Natural killer cell treated with Interleukin-12 subunit alpha and Interleukin-12 subunit beta and Interleukin-15 and Interleukin-18, amount 100 ng/mL, for 72 hours (primary cell): ENCODE measurements around the gene ITIH1. TPM values are rescaled to one million over a fixed set of nuclear protein-coding genes. Genes with fewer than 3 reads are reported as not detected.
A peak's percentile ranks its signal among the peaks of the same experiment; 100 is the strongest.

ENCODE experiments used
- ATAC-seq, 2 donors: fragments of 150-1000 bp; cut with Tn5 transposase in 1 of 2; sonication (Bioruptor Pico), chemical (Tn5 transposase) in 1 of 2; 2 replicates each; pipeline ENCODE4 v1.10.0; 2021
- DNase-seq: peaks from one replicate; pipeline ENCODE4 v3.0.0; 2022; ENCODE audit warnings: low spot score
- H3K27ac Mint-ChIP-seq, 2 donors: 1 replicate in 1 of 2; 2 replicates in 1 of 2; pipeline ENCODE4 v1.8.0; 2022; ENCODE audit warnings: mixed read lengths in 2 of 2, mild to moderate bottlenecking in 1 of 2, moderate library complexity in 1 of 2
- H3K27me3 Mint-ChIP-seq, 2 donors: 1 replicate in 1 of 2; 2 replicates in 1 of 2; pipeline ENCODE4 v1.8.0; 2022; ENCODE audit warnings: mixed read lengths in 2 of 2
- H3K36me3 Mint-ChIP-seq: one replicate; pipeline ENCODE4 v1.8.0; 2022; ENCODE audit warnings: mixed read lengths
- H3K4me1 Mint-ChIP-seq, 2 donors: 1 replicate in 1 of 2; 2 replicates in 1 of 2; pipeline ENCODE4 v1.8.0; 2022; ENCODE audit warnings: low read depth in 2 of 2, mixed read lengths in 2 of 2, mild to moderate bottlenecking in 1 of 2
- H3K4me3 Mint-ChIP-seq: one replicate; pipeline ENCODE4 v1.8.0; 2022; ENCODE audit warnings: mixed read lengths
- H3K9me3 Mint-ChIP-seq: 2 replicates; pipeline ENCODE4 v1.8.0; 2022; ENCODE audit warnings: mixed read lengths
- total RNA-seq, 2 donors: library from RNA; stranded (reverse); gene quantifications; one replicate each; pipeline ENCODE4 v1.2.3, GENCODE V29; 2022

Gene ITIH1
- total RNA-seq, 2 donors from 2014 or later = not detected

- no peaks in the 10 kb centered on the region for H3K4me1 Mint-ChIP-seq
- H3K27ac Mint-ChIP-seq = no peak overlapping the region
- H3K4me3 Mint-ChIP-seq = no peak overlapping the region
- no peaks in the 10 kb centered on the region for H3K9me3 Mint-ChIP-seq
- peak; percentile 49 for DNase-seq
- ATAC-seq = no peak
- H3K27me3 Mint-ChIP-seq = no peaks in the 10 kb centered on the region
- H3K36me3 Mint-ChIP-seq = no peaks in the 10 kb centered on the region
Measured at GRCh38 chr3:52790741-52791140, 13.3 kb downstream of the ITIH1 start.

- H3K4me3 Mint-ChIP-seq = no peak overlapping the region
Measured at GRCh38 chr3:52791366-52791765, 14.0 kb downstream of the ITIH1 start.

GRCh38 chr3:52791928-52792327, 14.5 kb downstream of the ITIH1 start:
- Mint-ChIP-seq H3K36me3 (no peaks in the 10 kb centered on the region), H3K9me3 (no peaks in the 10 kb centered on the region), H3K4me3 (no peak overlapping the region), H3K27me3 (no peaks in the 10 kb centered on the region), H3K27ac (no peak overlapping the region), H3K4me1 (no peaks in the 10 kb centered on the region)
- DNase-seq = no peak
- ATAC-seq = no peak

More at GRCh38 chr3:52791366-52791765, 14.0 kb downstream of the ITIH1 start:
- H3K36me3 Mint-ChIP-seq = no peaks in the 10 kb centered on the region
- ATAC-seq (no peak), DNase-seq (peak; percentile 32)
- H3K27ac Mint-ChIP-seq = no peak overlapping the region
- H3K27me3 Mint-ChIP-seq = no peaks in the 10 kb centered on the region
- H3K4me1 Mint-ChIP-seq = no peaks in the 10 kb centered on the region
- H3K9me3 Mint-ChIP-seq = no peaks in the 10 kb centered on the region

- no peaks in the 10 kb centered on the region for H3K27me3 Mint-ChIP-seq
- no peak overlapping the region for H3K27ac Mint-ChIP-seq
- no peak overlapping the region for H3K4me3 Mint-ChIP-seq
- DNase-seq (no peak), ATAC-seq (no peak)
- no peaks in the 10 kb centered on the region for H3K4me1 Mint-ChIP-seq
- no peaks in the 10 kb centered on the region for H3K9me3 Mint-ChIP-seq
- H3K36me3 Mint-ChIP-seq = no peaks in the 10 kb centered on the region
Measured at GRCh38 chr3:52792413-52792812, 15.0 kb downstream of the ITIH1 start.

GRCh38 chr3:52792961-52793695, 15.7 kb downstream of the ITIH1 start:
- ATAC-seq = no peak
- Mint-ChIP-seq H3K4me1 (no peaks in the 10 kb centered on the region), H3K36me3 (no peaks in the 10 kb centered on the region), H3K9me3 (no peaks in the 10 kb centered on the region), H3K27me3 (no peaks in the 10 kb centered on the region), H3K27ac (no peak overlapping the region), H3K4me3 (no peak overlapping the region)
- no peak for DNase-seq

GRCh38 chr3:52793702-52794611, 16.6 kb downstream of the ITIH1 start:
- Mint-ChIP-seq H3K4me3 (no peak overlapping the region), H3K27ac (no peak overlapping the region)

GRCh38 chr3:52794612-52795099, 17.3 kb downstream of the ITIH1 start, which contains the start of gene ITIH3:
TSS of gene ITIH3 (plus strand) at chr3:52794796. CDS start at chr3:52794804, 8 bp downstream.
- H3K4me1 Mint-ChIP-seq = no peaks in the 10 kb centered on the region
- no peak within 1 kb of the TSS for H3K27ac Mint-ChIP-seq
- H3K4me3 Mint-ChIP-seq = no peak within 1 kb of the TSS
- no peaks in the 10 kb centered on the region for H3K36me3 Mint-ChIP-seq
- H3K9me3 Mint-ChIP-seq = no peaks in the 10 kb centered on the region
- no peak for DNase-seq
- H3K27me3 Mint-ChIP-seq = no peaks in the 10 kb centered on the region
- no peak for ATAC-seq

More at GRCh38 chr3:52793702-52794611, 16.6 kb downstream of the ITIH1 start:
- ATAC-seq (no peak), DNase-seq (no peak)
- H3K9me3 Mint-ChIP-seq = no peaks in the 10 kb centered on the region
- H3K4me1 Mint-ChIP-seq = no peaks in the 10 kb centered on the region
- no peaks in the 10 kb centered on the region for H3K27me3 Mint-ChIP-seq
- H3K36me3 Mint-ChIP-seq = no peaks in the 10 kb centered on the region

GRCh38 chr3:52795298-52795900, 18.0 kb downstream of the ITIH1 start:
- Mint-ChIP-seq H3K27ac (no peak overlapping the region), H3K36me3 (no peaks in the 10 kb centered on the region), H3K9me3 (no peaks in the 10 kb centered on the region), H3K27me3 (no peaks in the 10 kb centered on the region), H3K4me1 (no peaks in the 10 kb centered on the region), H3K4me3 (no peak overlapping the region)
- ATAC-seq (no peak), DNase-seq (no peak)

- Mint-ChIP-seq H3K36me3 (no peaks in the 10 kb centered on the region), H3K4me1 (no peaks in the 10 kb centered on the region), H3K27ac (no peak overlapping the region), H3K9me3 (no peaks in the 10 kb centered on the region), H3K4me3 (no peak overlapping the region), H3K27me3 (no peaks in the 10 kb centered on the region)
- DNase-seq (no peak), ATAC-seq (no peak)
Measured at GRCh38 chr3:52796411-52796810, 19.0 kb downstream of the ITIH1 start.

GRCh38 chr3:52798376-52798977, 21.1 kb downstream of the ITIH1 start:
- DNase-seq (no peak), ATAC-seq (peak in 1 of 2 donors; percentile 6)
- Mint-ChIP-seq H3K27ac (no peak overlapping the region), H3K4me3 (no peak overlapping the region), H3K9me3 (no peaks in the 10 kb centered on the region), H3K36me3 (no peaks in the 10 kb centered on the region), H3K4me1 (no peaks in the 10 kb centered on the region), H3K27me3 (no peaks in the 10 kb centered on the region)

- H3K4me1 Mint-ChIP-seq = no peaks in the 10 kb centered on the region
- peak in 1 of 2 donors; percentile 36 for ATAC-seq
- no peaks in the 10 kb centered on the region for H3K27me3 Mint-ChIP-seq
- H3K27ac Mint-ChIP-seq = no peak overlapping the region
- no peaks in the 10 kb centered on the region for H3K9me3 Mint-ChIP-seq
- DNase-seq = no peak
- H3K36me3 Mint-ChIP-seq = no peaks in the 10 kb centered on the region
- no peak overlapping the region for H3K4me3 Mint-ChIP-seq
Measured at GRCh38 chr3:52798978-52799476, 21.6 kb downstream of the ITIH1 start.

GRCh38 chr3:52800079-52800478, 22.7 kb downstream of the ITIH1 start:
- DNase-seq (no peak), ATAC-seq (no peak)
- H3K36me3 Mint-ChIP-seq = no peaks in the 10 kb centered on the region
- no peaks in the 10 kb centered on the region for H3K4me1 Mint-ChIP-seq
- no peak overlapping the region for H3K4me3 Mint-ChIP-seq
- no peaks in the 10 kb centered on the region for H3K27me3 Mint-ChIP-seq
- H3K27ac Mint-ChIP-seq = no peak overlapping the region
- H3K9me3 Mint-ChIP-seq = no peaks in the 10 kb centered on the region

GRCh38 chr3:52801839-52802238, 24.4 kb downstream of the ITIH1 start:
- Mint-ChIP-seq H3K27me3 (no peaks in the 10 kb centered on the region), H3K4me3 (no peak overlapping the region), H3K36me3 (no peaks in the 10 kb centered on the region), H3K9me3 (no peaks in the 10 kb centered on the region), H3K27ac (no peak overlapping the region), H3K4me1 (no peaks in the 10 kb centered on the region)
- ATAC-seq (no peak), DNase-seq (no peak)
